GM19324 (cell line): ENCODE results near the gene FNDC3B.

Experiments used
- ATAC-seq: cut with Tn5 transposase; IDR thresholded peaks from one replicate; pipeline ENCODE4 v1.9.1; 2021; ENCODE audit warnings: mild to moderate bottlenecking, moderate library complexity; ENCODE audit not compliant: unreplicated experiment, low FRiP score

FNDC3B gene

DNA sequence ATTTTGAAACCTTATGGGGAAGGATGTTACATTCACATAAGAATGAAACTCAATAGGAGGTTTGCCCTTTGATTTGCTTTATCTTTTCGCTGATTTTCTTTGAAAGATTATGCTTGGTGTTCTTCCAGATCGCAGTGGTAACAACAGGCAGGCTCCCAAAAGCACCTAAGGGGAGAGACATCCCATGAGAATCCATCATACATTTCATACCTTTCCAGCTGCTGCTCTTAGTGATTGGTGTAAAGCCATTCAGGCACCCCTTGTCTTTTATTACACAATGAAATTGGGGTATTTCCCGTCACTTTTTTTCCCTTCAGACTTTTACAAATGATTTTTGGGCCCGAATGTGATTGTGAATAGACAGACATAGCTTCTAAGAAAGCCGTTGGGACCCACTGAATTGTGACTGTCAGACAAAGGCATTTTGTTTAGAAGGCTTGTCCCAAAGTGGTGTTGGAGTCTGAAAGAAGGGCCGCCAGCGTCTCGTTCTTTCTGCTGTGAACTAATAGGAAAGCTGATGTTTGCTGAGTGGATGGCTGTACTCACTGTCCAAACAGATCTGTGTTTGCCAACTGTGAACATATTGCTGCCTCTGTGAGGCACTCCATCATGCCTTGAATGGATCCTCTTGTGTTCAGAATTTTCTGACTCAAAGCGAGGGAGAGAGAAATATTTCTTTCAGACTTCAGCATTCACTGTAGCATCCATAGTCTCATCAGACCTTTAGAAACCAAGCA, 164.3 kb downstream of the FNDC3B start:
- ATAC-seq: no peak

DNA sequence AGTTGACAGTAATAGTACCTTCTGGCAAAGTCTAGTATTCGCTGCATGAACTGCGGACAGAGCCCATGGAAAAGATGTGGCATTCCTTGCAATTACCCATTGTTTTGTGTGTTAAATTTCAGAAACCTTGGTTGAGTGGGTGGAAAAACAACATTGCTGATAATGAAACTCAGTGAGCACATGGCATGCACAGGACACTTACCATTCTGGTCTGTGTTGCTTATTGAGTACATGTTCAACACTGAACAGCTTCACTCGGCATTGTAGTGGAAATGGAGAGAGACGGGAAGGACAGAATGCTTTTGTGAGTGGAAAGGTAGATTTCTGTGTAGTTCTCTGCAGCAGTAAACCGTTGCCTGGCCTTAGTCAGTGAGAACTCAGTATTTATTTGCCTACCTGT, 165.3 kb downstream of the FNDC3B start:
- no peak for ATAC-seq

DNA sequence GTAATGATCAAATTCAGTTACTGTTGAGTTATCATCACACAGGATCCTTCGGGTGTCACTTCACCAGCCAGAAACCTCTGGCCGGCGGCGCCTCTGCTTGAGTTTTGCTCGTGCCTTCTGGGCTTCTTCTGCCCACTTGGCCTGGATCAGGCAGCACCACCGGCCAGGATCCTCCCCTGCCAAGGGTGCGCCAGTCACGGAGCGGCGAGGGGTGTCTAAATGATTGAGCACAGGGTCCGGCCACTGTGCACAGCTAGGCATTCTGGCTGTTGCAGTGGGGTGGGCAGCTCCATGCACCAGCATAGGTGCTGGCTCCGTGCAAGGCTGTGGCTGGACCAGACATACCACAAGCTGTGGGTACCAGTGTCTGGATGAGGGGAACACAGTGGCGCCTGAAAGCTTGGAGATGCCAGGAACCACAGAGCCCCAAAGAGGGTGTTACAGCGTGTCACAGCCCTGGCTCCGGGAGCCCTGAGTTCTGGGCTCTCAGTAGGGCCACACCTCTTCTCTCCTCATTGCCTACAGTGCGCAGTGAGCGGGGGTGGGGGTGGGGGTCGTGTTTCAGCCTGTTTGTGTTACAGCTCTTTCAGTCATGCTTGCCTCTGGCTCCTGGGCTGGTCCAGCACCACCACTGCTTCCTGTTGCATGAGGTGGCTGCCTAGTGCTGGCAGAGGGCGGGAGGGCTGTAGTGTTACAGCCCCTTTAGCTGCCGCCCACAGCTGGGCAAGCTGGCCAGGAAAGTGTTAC, 169.4 kb downstream of the FNDC3B start:
- ATAC-seq: no peak

DNA sequence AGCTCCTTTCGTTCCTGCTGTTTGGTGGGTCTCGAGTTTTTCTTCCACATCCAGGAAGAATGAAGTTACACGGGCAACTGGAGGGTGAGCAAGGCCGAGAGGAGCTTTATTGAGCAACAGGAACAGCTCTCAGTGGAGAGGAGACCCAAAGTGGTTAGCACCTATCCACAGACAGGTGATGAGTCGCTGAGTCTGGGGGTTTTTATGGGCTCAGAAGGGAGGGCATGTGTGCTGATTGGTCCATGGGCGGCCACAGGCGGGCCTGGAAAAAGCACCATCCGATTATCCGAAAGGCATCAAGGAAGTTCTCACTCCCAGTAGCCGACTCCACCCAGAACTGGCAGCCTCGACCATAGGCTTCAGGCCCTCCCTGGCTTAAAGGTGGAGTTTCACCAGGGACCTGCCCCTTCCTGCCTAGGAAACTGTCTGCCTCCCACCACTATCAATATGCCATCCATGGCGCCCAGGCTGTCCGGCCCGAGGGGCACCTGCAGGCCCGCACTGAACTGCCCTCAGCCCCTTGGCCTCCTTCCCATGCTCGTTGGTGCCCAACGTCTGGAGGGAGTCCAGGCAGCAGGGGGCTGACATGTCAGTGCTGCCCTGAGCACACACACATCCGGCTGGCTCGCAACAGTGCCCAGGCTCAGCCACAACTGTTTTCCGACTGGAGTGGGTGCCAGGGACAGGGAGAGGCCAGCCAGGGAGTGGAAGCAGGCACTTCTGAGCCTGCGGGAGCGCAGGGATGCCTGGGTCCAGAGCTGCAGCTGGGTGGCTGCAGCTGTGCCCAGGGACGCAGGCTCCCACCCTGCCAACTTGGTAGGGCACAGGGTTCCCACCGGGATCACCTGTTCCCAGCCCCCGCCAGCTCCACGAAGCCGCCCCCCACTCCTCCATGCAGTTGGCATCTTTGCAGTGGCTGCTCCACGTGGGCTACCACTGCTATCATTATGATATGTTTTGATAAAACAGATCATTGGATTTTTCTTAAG, 170.2 kb downstream of the FNDC3B start:
- no peak for ATAC-seq

DNA sequence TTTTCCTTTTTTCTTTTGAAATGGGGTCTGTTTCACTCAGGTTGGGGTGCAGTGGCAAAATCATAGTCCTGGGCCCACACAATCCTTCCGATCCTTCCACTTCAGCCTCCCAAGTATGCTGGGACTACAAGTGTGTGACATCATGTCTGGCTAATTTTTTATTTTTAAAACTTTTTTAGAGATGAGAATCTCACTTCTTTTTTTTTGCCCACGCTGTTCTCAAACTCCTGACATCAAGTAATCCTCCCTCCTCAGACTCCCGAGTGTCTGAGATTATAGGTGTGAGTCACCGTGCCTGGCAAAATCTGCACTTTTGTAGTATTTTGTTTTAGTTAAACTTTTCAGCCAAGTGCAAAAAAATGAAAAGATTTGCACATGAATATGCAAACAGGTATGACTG, 171.0 kb downstream of the FNDC3B start:
- ATAC-seq: no peak

DNA sequence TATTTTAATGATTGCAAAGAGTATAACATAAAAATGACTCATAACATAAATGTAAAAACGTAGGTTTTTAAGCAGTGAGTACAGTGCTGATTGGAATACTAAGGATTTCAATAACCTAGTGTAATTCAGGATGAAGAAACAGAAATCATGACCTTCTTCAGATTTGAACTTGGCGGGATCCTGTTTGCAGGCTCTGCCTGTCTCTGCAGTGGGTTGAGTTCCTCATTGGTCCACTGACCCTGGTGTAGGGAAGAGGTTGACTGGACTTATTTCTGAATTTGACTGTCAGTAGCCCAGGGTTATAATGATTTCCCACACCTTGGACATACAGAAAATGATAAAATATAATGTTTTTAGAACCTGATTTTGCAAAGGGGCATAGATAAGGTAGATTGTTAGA, 171.7 kb downstream of the FNDC3B start:
- no peak for ATAC-seq

DNA sequence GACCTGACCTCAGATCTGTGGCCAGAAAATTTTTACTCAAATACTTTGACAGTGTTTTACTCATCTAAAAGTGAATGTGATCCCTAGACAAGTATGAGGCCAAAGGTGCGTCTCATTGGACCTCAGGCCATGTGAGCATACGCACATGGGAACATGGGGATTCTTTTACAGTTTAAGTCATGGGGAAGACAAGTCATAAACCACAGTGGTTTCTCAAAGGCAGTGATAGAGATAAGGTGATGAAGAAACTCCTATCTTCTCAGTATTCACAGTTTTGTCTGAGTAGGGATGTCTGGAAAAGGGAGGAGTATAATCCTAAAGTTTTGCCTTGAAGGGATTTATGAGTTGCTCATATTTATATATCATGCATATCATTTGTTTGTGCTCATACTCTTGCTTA, 173.8 kb downstream of the FNDC3B start:
- ATAC-seq: no peak

DNA sequence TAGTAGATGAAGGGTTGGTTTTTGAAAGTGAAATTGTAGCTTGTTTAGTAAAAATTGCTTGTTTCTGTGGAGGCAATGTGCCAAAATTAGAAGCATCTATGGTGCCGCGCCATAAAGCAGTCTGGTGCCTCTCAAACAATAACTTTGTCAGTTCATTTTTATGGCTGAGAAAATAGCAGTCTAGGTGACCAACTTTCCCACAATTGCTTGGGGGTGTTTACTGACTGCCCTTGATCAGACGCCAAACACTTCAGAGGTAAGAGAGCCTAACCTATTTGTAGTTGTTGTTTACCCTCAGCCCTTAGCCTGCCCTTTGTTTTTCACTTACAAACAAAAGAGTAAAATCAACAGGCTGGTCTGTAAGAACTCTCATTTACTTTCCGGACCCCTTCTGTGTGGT, 174.5 kb downstream of the FNDC3B start:
- ATAC-seq: no peak

DNA sequence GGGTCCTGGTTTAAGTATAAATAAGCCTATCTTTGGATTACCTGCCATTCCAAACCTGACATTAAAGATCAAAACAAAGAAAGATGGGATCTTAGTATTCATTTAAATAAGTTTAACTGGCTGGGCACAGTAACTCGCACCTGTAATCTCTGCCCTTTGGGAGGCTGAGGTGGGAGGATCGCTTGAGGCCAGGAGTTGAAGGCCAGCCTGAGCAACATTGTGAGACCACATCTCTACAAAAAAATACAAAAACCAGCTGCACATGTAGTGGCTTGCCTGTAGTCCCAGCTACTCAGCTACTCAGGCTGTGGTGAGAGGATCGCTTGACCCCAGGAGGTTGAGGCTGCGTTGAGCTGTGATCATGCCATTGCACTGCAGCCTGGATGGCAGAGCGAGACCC, 176.9 kb downstream of the FNDC3B start:
- ATAC-seq: no peak

DNA sequence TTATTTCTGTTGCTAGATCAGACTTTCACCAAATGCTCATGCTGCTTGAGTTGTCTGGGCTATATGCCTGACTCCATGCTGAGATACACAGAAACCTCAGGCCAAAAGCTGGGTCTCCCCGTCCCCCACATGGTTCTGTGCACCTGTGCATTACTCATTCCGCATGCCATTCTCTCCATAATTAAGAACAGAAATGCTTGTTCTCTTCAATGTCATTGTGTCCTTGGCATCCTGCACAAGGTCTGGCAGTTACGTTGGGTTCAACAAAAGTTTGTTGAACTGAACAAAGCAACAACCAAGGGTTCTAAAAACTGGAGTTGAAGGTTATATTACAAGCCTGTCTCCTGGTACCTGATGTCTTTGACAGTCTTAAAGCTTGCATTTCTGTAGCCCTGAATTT, 177.5 kb downstream of the FNDC3B start:
- ATAC-seq: no peak

DNA sequence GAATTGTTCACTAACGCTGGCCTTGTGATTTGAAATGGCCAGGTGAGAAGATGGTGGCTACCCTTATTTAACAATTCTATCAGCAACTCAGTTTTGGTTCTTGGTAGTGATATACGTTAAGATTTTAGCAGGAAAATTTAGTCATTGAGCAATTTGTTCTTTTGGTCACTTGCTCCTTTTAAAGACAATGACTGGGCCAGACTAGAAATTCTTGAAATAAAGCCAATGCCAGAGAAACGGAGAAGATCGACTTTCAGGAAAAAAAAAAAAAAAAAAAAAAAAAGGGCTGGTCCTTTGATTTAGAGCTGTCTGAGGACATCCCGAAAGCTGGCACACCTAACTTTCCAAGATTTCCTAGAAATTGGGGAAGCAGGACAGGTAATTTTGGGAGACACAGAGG, 178.5 kb downstream of the FNDC3B start:
- no peak for ATAC-seq

DNA sequence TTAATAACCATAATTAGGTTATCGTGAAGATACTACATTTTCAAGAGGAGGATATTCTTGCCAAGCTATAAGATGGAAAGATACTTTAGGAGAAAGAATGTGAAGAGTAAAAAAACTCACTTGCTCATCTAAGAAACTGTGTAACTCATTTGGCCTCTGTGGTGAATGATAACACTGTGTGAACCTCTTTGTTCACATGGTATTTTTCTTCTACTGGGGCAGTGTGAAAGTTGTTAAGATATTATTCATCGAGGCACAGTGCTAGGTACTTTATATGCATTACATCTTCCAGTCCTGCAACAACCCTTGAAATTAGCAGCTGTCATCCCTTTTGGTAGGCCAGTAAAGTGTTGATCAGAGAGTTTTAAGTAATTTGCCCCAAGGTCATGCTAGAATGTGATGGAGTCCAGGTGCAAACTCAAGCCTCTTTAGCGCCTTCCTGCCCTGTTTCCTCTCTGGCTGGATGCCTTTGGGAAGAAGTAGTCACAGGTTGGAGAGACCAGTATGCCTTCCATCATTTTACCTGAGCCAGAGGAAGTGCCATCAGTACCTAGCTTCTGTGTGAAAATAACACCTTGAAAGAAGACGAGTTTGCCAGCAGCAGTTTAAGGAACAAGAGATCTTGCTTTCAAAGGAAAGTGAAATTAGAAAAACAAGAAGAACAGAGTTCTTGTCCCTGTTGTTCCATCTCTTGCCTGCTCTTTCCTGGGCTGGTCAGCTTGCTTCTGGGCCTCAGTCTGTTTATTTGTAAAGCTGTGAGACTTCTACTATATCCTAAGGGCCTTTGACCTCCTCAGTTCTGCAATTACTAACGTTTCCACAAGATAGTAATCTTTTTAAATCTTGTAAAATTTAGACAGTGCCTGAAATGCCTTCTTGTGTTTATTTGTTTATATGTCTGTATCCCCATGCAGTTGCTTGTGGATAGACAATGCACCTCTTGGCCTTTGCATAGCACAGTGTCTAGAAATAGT, 179.3 kb downstream of the FNDC3B start:
- ATAC-seq: peak; percentile 42

DNA sequence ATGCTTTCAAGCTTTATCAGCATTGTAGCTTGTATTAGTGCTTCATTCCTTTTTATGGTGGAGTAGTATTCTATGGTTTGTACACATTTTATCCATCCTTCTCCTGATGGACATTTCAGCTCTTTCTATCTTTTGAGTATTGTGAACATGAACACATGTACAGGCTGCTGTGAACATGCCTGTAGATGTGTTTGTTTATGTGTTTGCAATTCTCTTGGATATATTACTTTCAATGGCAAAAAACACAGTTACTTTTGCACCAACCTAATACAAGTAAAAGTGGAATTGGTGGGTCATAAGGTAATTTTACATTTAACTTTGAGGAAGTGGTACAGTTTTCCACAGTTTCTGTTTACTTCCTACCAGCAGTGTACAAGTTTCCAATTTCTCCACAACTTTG, 180.4 kb downstream of the FNDC3B start:
- no peak for ATAC-seq

DNA sequence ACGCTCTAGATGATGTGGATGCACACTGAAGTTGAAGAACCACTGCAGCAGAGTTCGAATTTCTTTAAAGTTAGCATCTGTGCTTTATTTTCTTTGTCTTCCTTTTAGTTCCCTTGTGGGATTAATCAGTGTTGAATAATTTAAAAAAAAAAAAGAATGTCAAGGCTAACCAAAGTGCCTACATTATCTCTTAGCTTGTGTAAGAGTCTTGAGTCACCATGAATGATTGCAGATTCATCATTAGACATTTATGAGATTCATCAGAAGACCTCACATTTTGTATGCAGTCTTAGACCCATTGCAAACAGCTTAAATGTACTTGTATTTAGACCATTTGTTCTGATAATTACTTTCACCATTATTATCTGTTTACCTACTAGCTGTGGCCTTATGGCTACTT, 182.2 kb downstream of the FNDC3B start:
- ATAC-seq: no peak

DNA sequence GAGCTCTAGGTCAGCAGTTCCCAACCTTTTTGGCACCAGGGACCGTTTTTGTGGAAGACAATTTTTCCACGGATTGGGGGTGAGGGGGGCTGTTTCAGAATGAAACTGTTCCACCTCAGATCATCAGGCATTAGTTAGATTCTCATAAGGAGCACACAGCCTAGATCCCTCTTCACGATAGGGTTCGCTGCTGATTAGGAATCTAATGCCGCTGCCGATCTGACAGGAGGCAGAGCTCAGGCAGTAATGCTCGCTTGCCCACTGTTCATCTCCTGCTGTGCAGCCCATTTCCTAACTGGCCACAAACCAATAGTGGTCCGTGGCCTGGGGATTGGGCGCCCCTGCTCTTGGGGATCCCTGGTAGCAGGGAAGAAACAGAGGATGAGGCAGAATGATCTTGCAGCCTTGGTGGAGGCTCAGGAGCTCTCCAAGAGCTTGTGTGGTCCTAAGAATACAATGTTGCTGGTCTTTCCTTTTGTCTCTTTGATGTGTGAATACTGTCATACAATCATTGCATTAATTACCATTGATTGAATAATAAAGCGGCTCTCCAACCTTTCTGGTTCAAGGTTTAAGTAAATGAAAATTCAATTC, 183.2 kb downstream of the FNDC3B start:
- ATAC-seq: no peak

DNA sequence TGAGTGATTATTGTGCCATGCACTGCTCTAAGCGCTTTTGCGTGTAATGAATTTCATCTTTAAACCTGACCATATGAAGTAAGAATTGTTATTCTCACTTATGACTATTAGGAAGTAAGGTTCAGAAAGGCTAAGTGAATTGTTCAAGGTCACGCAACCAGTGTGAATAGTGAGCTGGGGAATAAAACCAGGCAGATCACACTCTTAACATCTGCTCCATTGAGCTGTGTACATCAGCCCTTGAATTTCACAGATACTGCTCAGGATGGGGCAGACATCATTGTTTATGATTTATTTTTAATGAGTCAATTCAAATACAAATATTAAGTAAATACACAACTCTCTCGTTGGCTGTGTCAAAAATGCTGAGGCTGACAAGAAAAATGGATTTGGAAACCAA, 184.5 kb downstream of the FNDC3B start:
- no peak for ATAC-seq

DNA sequence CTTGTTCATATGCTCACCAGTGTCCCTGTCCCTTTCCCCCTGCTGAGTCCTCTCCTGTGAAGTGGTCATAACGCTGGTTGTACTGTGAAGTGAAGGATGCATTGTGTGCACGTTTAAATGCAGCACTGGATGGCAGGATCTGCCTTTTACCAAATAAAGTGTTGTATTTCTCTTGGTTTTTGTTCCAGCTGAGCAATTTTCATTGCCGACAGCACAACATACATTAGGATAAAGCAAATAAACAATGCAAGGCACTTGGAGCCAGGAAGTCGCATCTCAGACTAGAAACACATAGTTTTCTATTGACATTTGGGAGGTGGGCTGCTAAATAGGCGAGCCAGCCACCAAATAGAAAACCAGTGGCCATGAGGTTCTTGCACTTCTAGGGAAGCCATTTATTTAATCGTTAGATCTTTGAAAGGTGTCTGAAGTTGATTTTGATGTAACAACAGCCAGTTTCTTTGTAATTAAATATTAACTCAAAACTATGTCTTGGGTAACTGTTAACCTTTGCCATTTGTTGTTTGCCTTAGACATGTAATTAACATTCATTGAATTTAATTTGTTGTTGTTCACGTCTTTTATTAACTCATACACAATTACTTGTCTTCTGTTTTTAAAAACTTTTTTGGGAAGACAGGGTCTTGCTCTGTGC, 185.3 kb downstream of the FNDC3B start:
- ATAC-seq: no peak

DNA sequence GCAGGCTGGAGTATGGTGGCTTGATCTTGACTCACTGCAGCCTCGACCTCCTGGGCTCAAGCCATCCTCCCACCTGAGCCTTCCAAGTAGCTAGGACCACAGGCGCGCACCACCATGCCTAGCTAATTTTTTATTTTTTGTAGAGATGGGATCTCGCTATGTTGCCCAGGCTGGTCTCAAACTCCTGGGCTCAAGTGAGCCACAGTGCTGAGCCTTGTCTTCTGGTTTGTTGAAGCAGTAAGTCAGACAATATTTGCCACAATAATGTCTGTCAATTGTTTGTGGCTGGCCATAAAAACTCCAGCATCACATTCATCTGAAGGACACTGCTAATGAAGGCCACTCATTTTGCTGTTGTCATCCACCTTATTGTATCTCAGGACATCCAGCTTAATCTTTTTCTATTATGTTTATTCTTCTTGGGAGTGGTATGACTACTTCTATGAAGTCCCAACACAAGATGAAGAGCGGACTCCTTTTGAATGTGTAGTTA, 185.9 kb downstream of the FNDC3B start:
- no peak for ATAC-seq

DNA sequence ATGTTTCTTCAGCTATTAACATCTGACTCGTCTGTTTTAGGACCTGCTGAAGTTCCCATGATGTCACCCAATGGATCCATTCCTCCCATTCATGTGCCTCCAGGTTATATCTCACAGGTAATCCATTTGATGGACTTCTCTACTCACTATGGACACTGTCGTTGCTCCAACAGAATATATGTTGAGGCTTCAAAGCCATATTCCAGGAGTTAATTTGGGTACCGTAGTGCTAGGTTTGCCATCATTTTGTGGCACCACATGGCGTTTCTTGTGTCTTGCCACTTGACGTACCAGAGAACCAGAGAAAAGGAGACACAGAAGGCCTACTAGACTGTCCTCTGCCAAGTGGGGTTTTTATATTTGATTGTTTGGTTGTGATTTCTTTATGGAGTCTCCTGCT, 187.5 kb downstream of the FNDC3B start:
- no peak for ATAC-seq
